ENCODE results near the gene KIAA0753.
"Not testable (repeated sequence)": the region's sequence is repeated elsewhere in the genome, so short reads cannot be mapped to it uniquely, and the experiment has no call there.

Gene KIAA0753

GRCh38 chr17:6610011-6610410 lies 30.5 kb downstream of the KIAA0753 start:
- Histone ChIP-seq H3K9me3 (ENCODE audit: control insufficient read depth, insufficient read depth, low read length) (no peaks in the 10 kb centered on the region), H3K36me3 (ENCODE audit: insufficient read depth, low read length) (peaks cover 20% of the 10 kb centered on the region), H3K9ac (ENCODE audit: low read depth, low read length) (no peak overlapping the region), H3K4me1 (ENCODE audit: insufficient read depth, low read length) (no peaks in the 10 kb centered on the region)

- no peak overlapping the region for H3K9ac ChIP-seq (ENCODE audit: low read depth, low read length)
- peaks cover 20% of the 10 kb centered on the region for H3K36me3 ChIP-seq (ENCODE audit: insufficient read depth, low read length)
- no peaks in the 10 kb centered on the region for H3K4me1 ChIP-seq (ENCODE audit: insufficient read depth, low read length)
- no peaks in the 10 kb centered on the region for H3K9me3 ChIP-seq (ENCODE audit: control insufficient read depth, insufficient read depth, low read length)
Observed at GRCh38 chr17:6608321-6608720, 32.2 kb downstream of the KIAA0753 start.

GRCh38 chr17:6605142-6605541 lies 35.4 kb downstream of the KIAA0753 start:
- no peaks in the 10 kb centered on the region for H3K9me3 ChIP-seq (ENCODE audit: control insufficient read depth, insufficient read depth, low read length)
- H3K4me1 ChIP-seq (ENCODE audit: insufficient read depth, low read length), result no peaks in the 10 kb centered on the region
- peaks cover 15% of the 10 kb centered on the region for H3K36me3 ChIP-seq (ENCODE audit: insufficient read depth, low read length)
- H3K9ac ChIP-seq (ENCODE audit: low read depth, low read length), result no peak overlapping the region

GRCh38 chr17:6603744-6604325 lies 36.7 kb downstream of the KIAA0753 start:
- Histone ChIP-seq H3K9me3 (ENCODE audit: control insufficient read depth, insufficient read depth, low read length) (no peaks in the 10 kb centered on the region), H3K9ac (ENCODE audit: low read depth, low read length) (no peak overlapping the region), H3K4me1 (ENCODE audit: insufficient read depth, low read length) (0 out of 2 replicates have a peak, but pooled peaks cover 3% of the 10 kb centered on the region), H3K36me3 (ENCODE audit: insufficient read depth, low read length) (peaks cover 9% of the 10 kb centered on the region)

GRCh38 chr17:6602141-6602540 lies 38.4 kb downstream of the KIAA0753 start:
- H3K9ac ChIP-seq (ENCODE audit: low read depth, low read length), result no peak overlapping the region
- H3K9me3 ChIP-seq (ENCODE audit: control insufficient read depth, insufficient read depth, low read length), result no peaks in the 10 kb centered on the region
- peaks cover 5% of the 10 kb centered on the region; the same call in 1 of the 2 replicates for H3K36me3 ChIP-seq (ENCODE audit: insufficient read depth, low read length)
- H3K4me1 ChIP-seq (ENCODE audit: insufficient read depth, low read length), result 0 out of 2 replicates have a peak, but pooled peaks cover 3% of the 10 kb centered on the region

- Histone ChIP-seq H3K9ac (ENCODE audit: low read depth, low read length) (no peak overlapping the region), H3K36me3 (ENCODE audit: insufficient read depth, low read length) (peaks cover 2% of the 10 kb centered on the region; the same call in 1 of the 2 replicates), H3K9me3 (ENCODE audit: control insufficient read depth, insufficient read depth, low read length) (no peaks in the 10 kb centered on the region), H3K4me1 (ENCODE audit: insufficient read depth, low read length) (0 out of 2 replicates have a peak, but pooled peaks cover 3% of the 10 kb centered on the region)
Observed at GRCh38 chr17:6599364-6599763, 41.1 kb downstream of the KIAA0753 start.

GRCh38 chr17:6597727-6598126 lies 42.8 kb downstream of the KIAA0753 start:
- Histone ChIP-seq H3K9me3 (ENCODE audit: control insufficient read depth, insufficient read depth, low read length) (no peaks in the 10 kb centered on the region), H3K9ac (ENCODE audit: low read depth, low read length) (no peak overlapping the region), H3K4me1 (ENCODE audit: insufficient read depth, low read length) (0 out of 2 replicates have a peak, but pooled peaks cover 3% of the 10 kb centered on the region), H3K36me3 (ENCODE audit: insufficient read depth, low read length) (peaks cover 2% of the 10 kb centered on the region; the same call in 1 of the 2 replicates)

- H3K4me1 ChIP-seq (ENCODE audit: insufficient read depth, low read length), result 0 out of 2 replicates have a peak, but pooled peaks cover 3% of the 10 kb centered on the region
- H3K9me3 ChIP-seq (ENCODE audit: control insufficient read depth, insufficient read depth, low read length), result no peaks in the 10 kb centered on the region
- no peak overlapping the region for H3K9ac ChIP-seq (ENCODE audit: low read depth, low read length)
- peaks cover 2% of the 10 kb centered on the region; the same call in 1 of the 2 replicates for H3K36me3 ChIP-seq (ENCODE audit: insufficient read depth, low read length)
Observed at GRCh38 chr17:6596941-6597340, 43.6 kb downstream of the KIAA0753 start.

GRCh38 chr17:6596511-6596910 lies 44.0 kb downstream of the KIAA0753 start:
- no peak overlapping the region for H3K9ac ChIP-seq (ENCODE audit: low read depth, low read length)
- peaks cover 2% of the 10 kb centered on the region; the same call in 1 of the 2 replicates for H3K36me3 ChIP-seq (ENCODE audit: insufficient read depth, low read length)
- no peaks in the 10 kb centered on the region for H3K9me3 ChIP-seq (ENCODE audit: control insufficient read depth, insufficient read depth, low read length)
- H3K4me1 ChIP-seq (ENCODE audit: insufficient read depth, low read length), result peaks cover 3% of the 10 kb centered on the region; the same call in 1 of the 2 replicates

GRCh38 chr17:6596081-6596480 lies 44.4 kb downstream of the KIAA0753 start:
- no peak overlapping the region for H3K9ac ChIP-seq (ENCODE audit: low read depth, low read length)
- H3K4me1 ChIP-seq (ENCODE audit: insufficient read depth, low read length), result peaks cover 3% of the 10 kb centered on the region; the same call in 1 of the 2 replicates
- H3K36me3 ChIP-seq (ENCODE audit: insufficient read depth, low read length), result peaks cover 2% of the 10 kb centered on the region; the same call in 1 of the 2 replicates
- no peaks in the 10 kb centered on the region for H3K9me3 ChIP-seq (ENCODE audit: control insufficient read depth, insufficient read depth, low read length)

GRCh38 chr17:6593371-6593770 lies 47.1 kb downstream of the KIAA0753 start:
- H3K4me1 ChIP-seq (ENCODE audit: insufficient read depth, low read length); H3K9ac ChIP-seq (ENCODE audit: low read depth, low read length); H3K9me3 ChIP-seq (ENCODE audit: control insufficient read depth, insufficient read depth, low read length): not testable (repeated sequence)
- H3K36me3 ChIP-seq (ENCODE audit: insufficient read depth, low read length), result peaks cover 15% of the 10 kb centered on the region

GRCh38 chr17:6592173-6592572 lies 48.3 kb downstream of the KIAA0753 start:
- Histone ChIP-seq H3K9me3 (ENCODE audit: control insufficient read depth, insufficient read depth, low read length) (no peaks in the 10 kb centered on the region), H3K36me3 (ENCODE audit: insufficient read depth, low read length) (peaks cover 15% of the 10 kb centered on the region), H3K4me1 (ENCODE audit: insufficient read depth, low read length) (no peaks in the 10 kb centered on the region; the same call in 1 of the 2 replicates), H3K9ac (ENCODE audit: low read depth, low read length) (no peak overlapping the region)

GRCh38 chr17:6591599-6592158 lies 48.8 kb downstream of the KIAA0753 start:
- peaks cover 17% of the 10 kb centered on the region for H3K36me3 ChIP-seq (ENCODE audit: insufficient read depth, low read length)
- H3K9me3 ChIP-seq (ENCODE audit: control insufficient read depth, insufficient read depth, low read length), result no peaks in the 10 kb centered on the region
- H3K4me1 ChIP-seq (ENCODE audit: insufficient read depth, low read length), result no peaks in the 10 kb centered on the region; the same call in 1 of the 2 replicates
- no peak overlapping the region for H3K9ac ChIP-seq (ENCODE audit: low read depth, low read length)

- Histone ChIP-seq H3K36me3 (ENCODE audit: insufficient read depth, low read length) (peaks cover 16% of the 10 kb centered on the region), H3K4me1 (ENCODE audit: insufficient read depth, low read length) (no peaks in the 10 kb centered on the region; the same call in 1 of the 2 replicates), H3K9me3 (ENCODE audit: control insufficient read depth, insufficient read depth, low read length) (peaks cover 8% of the 10 kb centered on the region; the same call in 1 of the 2 replicates), H3K9ac (ENCODE audit: low read depth, low read length) (no peak overlapping the region)
Observed at GRCh38 chr17:6589266-6589946, 51.1 kb downstream of the KIAA0753 start.
